ENCODE data around the gene RTL3. TPM values are rescaled to one million over a fixed set of nuclear protein-coding genes. Genes with fewer than 3 reads are reported as not detected.
A peak's percentile ranks its signal among the peaks of the same experiment; 100 is the strongest.

The RTL3 gene
- total RNA-seq, result not detected in 2 replicates
- polyA plus RNA-seq, result not detected in 2 replicates

- TF ChIP-seq CTCF (IDR thresholded peaks at IDR 0.05; ENCODE audit: low read depth, low read length), result no peak
- H3K4me1 ChIP-seq (ENCODE audit: low read depth), result no peaks in the 10 kb centered on the region
- H3K27ac ChIP-seq, result no peak within 1 kb of the TSS
- H3K36me3 ChIP-seq, result no peaks in the 10 kb centered on the region
- H3K9me3 ChIP-seq (ENCODE audit: low read depth), result no peaks in the 10 kb centered on the region
- no peak within 1 kb of the TSS for H3K4me3 ChIP-seq
- DNase-seq (ENCODE audit: low read depth in 1 of 2, low spot score in 1 of 2), result peak in 1 of 2 donors; percentile 82
- no peaks in the 10 kb centered on the region for H3K27me3 ChIP-seq
Measured at GRCh38 chrX:78658845-78659744, at the start of gene RTL3. Gene RTL3 (minus strand): TSS chrX:78659328. CDS start chrX:78658420, 908 bp downstream.

- Histone ChIP-seq H3K4me3 (no peak overlapping the region), H3K27me3 (no peaks in the 10 kb centered on the region), H3K4me1 (ENCODE audit: low read depth) (no peaks in the 10 kb centered on the region), H3K36me3 (no peaks in the 10 kb centered on the region), H3K27ac (no peak overlapping the region), H3K9me3 (ENCODE audit: low read depth) (no peaks in the 10 kb centered on the region)
- no peak for DNase-seq (ENCODE audit: low read depth in 1 of 2, low spot score in 1 of 2)
- no peak for TF ChIP-seq CTCF (IDR thresholded peaks at IDR 0.05; ENCODE audit: low read depth, low read length)
Measured at GRCh38 chrX:78708816-78709215, 49.7 kb upstream of the RTL3 start.

- no peaks in the 10 kb centered on the region for H3K4me1 ChIP-seq (ENCODE audit: low read depth)
- no peaks in the 10 kb centered on the region for H3K36me3 ChIP-seq
- peak; percentile 12 to 63 for DNase-seq (ENCODE audit: low read depth in 1 of 2, low spot score in 1 of 2)
- no peaks in the 10 kb centered on the region for H3K27me3 ChIP-seq
- no peaks in the 10 kb centered on the region for H3K9me3 ChIP-seq (ENCODE audit: low read depth)
- peak; percentile 63 for TF ChIP-seq CTCF (IDR thresholded peaks at IDR 0.05; ENCODE audit: low read depth, low read length)
- no peak overlapping the region for H3K27ac ChIP-seq
- no peak overlapping the region for H3K4me3 ChIP-seq
Measured at GRCh38 chrX:78708262-78708661, 49.1 kb upstream of the RTL3 start.

GRCh38 chrX:78706071-78706470 is 46.9 kb upstream of the RTL3 start:
- H3K4me1 ChIP-seq (ENCODE audit: low read depth), result no peaks in the 10 kb centered on the region
- no peak for TF ChIP-seq CTCF (IDR thresholded peaks at IDR 0.05; ENCODE audit: low read depth, low read length)
- no peaks in the 10 kb centered on the region for H3K9me3 ChIP-seq (ENCODE audit: low read depth)
- H3K36me3 ChIP-seq, result no peaks in the 10 kb centered on the region
- no peak overlapping the region for H3K4me3 ChIP-seq
- no peak for DNase-seq (ENCODE audit: low read depth in 1 of 2, low spot score in 1 of 2)
- H3K27me3 ChIP-seq, result no peaks in the 10 kb centered on the region
- H3K27ac ChIP-seq, result no peak overlapping the region

- Histone ChIP-seq H3K36me3 (no peaks in the 10 kb centered on the region), H3K9me3 (ENCODE audit: low read depth) (no peaks in the 10 kb centered on the region), H3K4me3 (no peak overlapping the region), H3K27ac (no peak overlapping the region), H3K4me1 (ENCODE audit: low read depth) (no peaks in the 10 kb centered on the region), H3K27me3 (no peaks in the 10 kb centered on the region)
- DNase-seq (ENCODE audit: low read depth in 1 of 2, low spot score in 1 of 2), result peak in 1 of 2 donors; percentile 9
- TF ChIP-seq CTCF (IDR thresholded peaks at IDR 0.05; ENCODE audit: low read depth, low read length), result no peak
Measured at GRCh38 chrX:78693536-78693935, 34.4 kb upstream of the RTL3 start.

All from cardiac muscle cell (in vitro differentiated cells and primary cell).